ENCODE results near the gene PTPRM.

The PTPRM gene

DNA sequence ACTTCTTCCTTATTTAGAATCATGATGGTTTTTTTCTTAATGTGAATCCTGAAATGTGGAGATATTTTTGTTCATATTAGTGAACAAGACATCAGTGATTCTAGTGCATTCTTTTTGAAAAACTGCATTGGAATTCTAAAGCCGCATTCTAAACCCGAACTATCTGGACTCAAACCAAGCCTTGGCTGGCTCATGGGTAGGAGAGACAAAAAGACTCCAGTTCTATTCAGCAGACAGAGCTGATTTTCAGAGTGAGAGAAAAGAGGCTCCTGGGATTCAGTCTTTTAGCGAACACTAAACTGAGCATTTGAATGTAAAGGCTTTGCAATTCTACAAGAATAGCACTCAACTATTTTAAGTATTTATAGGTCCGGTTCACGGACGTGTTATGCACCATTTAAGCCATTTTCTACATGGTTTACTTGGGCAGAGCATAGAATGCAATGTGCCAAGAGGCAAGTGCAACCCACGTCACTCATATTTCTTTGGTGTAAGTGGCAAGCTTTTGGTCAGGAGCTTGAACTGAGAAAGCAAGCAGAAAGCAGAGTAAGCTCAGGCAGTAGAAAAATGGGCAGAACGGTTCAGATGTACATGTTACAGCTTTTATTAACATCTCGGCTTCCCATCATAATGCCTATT, 814.8 kb downstream of the PTPRM start:
- DNase-seq, result peak in 1 of 10 donors; percentile 35
- intact Hi-C loops (cut with DNase I), result loop anchor here (10.0 kb wide), 1 partner anchor 297 kb away; no protein-coding TSS in a partner anchor

DNA sequence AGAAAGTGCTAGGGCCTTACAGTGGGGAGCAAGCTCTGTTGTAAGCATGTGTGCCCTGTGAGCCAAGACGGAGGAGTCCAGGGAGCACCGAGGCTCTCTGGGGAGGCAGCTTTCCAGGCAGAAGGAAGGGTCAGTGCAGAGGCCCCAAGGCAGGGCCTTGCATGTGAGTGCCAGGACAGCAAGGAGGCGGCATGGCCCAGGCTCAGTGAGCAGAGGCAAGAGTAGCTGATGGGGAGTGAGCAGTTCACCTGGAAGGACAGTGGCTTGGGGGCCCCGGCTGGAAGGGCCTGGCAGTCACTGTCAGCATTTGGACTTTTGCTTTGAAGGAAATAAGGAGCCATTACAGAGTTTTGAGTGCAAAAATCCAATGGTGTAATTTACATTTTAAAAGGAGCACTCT, 818.3 kb downstream of the PTPRM start:
- DNase-seq, result peak in 1 of 10 donors; percentile 82
- intact Hi-C loops (cut with DNase I), result loop anchor here (10.0 kb wide), 1 partner anchor 301 kb away; no protein-coding TSS in a partner anchor

DNA sequence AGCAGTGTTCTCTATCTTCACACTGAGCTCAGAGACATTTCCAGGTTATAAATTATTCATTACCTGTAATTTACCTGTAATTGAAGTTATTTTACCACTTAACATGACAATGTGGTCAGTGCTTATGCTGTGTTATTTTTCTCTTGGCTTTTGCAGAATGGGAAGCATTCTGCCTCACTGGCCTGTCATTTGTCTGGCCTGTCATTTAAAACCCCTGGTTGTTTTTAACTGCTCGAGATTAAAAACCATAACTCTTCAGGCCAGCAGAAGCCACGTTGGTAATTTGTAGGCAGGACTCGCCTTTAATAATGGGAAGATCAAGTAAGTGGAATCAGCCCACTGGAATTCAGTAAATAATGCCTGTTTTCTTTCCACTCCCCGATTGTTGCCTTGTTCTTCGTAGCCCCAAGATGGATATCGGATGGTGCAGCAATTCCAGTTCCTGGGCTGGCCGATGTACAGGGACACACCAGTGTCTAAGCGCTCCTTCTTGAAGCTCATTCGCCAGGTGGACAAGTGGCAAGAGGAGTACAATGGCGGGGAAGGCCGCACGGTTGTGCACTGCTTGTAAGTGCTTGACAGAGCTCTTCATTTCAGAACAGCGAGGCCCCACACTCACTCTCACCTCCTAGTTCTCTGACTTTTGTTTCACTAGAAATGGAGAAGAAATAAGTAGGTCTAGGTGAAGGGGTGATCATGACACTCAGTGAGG, 819.7 kb downstream of the PTPRM start:
- intact Hi-C loops (cut with DNase I), result loop anchor here (10.0 kb wide), 1 partner anchor 302 kb away; no protein-coding TSS in a partner anchor
- no peak for DNase-seq

DNA sequence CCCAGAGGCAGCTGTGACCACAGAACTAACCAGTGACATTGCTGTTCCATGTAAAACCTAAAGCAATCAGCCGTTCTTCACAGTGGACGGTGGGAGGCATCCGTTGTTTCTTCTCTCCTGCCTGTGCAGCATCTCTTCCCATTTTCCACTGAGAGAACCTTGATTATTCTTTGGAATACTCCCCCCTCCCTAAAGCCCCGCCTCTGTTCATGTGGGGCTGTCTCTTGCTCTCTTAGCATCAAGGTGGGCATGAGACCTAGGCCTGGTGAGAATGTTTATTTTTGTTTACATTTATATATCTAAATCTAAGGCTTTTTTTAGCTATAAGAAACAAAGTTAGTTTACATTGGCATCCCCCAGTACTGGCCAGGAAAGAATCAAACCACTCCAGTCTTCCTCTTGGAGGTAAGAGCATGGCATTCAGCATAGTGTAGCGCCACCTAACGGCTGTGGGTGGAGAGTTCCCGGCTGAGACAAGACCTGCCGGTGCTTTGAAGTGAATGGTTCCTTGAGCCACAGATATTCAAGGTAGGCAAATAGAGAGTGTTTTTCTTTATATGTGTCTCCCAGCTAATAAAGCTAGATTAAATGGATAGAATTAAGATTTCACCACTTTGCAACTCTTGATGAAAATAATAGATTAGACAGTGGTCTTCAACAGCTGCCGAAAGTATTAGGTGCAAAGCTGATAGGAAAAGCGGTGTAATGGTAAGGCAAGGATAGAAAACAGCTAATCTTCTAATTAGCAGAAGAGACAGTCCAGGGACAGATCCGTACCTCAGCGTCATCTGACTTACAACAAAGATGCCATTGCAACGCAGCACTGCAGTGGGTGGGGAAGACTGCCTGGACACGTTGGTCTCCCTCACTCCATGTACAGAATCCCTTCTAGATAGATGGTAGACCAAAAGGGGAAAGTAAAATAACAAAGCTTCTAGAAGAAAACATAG, 822.5 kb downstream of the PTPRM start:
- intact Hi-C loops (cut with DNase I), result loop anchor here (2.0 to 10.0 kb wide), 2 partner anchors 305 to 1117 kb away; no protein-coding TSS in a partner anchor
- peak; percentile 34 to 95 (median 74) for DNase-seq

DNA sequence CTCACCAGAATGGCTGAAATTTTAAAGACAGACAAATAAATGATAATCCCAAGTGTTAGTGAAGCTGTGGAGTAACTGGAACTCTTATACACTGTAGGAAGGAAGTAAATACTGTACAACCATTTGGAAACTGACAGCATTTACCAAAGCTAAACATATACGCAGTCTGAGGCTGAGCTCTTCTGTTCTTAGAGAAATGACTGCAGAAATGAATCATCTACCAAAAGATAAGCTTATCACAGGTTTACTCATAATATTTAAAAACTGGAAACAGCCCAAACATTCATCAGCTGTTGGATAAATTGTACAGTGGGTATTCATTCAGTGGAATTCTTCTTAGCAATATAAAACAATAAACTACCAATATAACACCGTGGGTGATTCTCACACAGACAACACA, 824.0 kb downstream of the PTPRM start:
- no peak for DNase-seq
- intact Hi-C loops (cut with DNase I), result no loop called here

DNA sequence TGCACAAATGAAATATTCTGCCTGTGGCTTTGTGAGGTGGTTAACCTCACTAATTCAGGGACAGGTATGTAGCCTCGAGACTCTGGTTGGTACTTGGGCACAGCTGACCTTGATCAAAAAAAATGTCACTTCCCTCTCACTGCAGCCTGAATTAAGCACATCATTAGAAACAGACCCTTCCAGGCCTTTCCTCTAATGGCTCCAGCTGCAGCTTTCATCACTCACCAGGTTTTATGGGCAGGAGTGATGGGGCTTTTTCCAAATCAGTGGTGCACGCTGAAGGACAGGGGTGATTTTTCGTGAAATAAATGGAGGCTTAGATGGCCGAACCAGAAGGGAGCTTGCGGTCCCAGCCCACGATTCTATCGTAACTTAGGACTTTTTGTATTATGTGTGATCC, 829.1 kb downstream of the PTPRM start:
- no peak for DNase-seq
- intact Hi-C loops (cut with DNase I), result no loop called here

DNA sequence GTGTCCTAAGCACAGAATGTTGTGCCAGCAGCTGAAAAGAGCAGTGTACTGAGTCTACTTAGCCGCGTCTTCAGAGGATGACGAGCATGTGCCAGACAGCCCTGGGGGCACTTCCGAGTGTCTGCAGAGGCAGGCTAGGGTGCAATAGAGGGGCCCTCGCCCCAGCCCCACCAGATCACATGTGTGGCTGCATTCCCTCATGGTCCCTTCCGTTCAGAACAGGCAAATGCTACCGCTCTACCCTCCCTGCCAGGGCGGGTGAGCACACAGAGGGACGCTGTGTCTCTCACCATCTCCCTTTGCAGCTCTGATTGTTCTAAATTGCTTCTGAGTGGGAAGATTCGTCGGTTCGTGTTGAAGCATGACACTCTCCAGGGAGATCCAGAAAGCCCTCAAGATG, 829.9 kb downstream of the PTPRM start:
- intact Hi-C loops (cut with DNase I), result no loop called here

DNA sequence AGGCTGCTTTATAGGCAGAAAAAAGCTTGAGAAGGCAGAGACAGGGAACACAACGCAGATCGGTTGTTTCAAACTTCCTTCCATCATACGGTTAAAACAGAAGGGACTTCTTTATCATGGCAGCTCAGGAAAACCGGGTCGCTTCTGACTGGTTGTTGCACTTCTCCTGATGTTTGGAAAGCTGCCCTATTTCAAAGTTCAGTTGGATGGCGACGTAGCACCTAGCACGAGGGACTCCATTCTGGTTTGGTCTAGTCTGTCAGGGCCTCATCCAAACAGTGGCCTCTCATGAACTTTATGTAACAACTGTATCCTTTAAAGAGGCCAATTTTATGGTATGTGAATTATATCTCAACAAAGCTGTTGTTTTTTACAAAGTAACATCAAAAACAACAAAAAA, 832.0 kb downstream of the PTPRM start:
- intact Hi-C loops (cut with DNase I), result no loop called here
- no peak for DNase-seq

More for the DNA sequence above, 829.9 kb downstream of the PTPRM start:
- no peak for DNase-seq

DNA sequence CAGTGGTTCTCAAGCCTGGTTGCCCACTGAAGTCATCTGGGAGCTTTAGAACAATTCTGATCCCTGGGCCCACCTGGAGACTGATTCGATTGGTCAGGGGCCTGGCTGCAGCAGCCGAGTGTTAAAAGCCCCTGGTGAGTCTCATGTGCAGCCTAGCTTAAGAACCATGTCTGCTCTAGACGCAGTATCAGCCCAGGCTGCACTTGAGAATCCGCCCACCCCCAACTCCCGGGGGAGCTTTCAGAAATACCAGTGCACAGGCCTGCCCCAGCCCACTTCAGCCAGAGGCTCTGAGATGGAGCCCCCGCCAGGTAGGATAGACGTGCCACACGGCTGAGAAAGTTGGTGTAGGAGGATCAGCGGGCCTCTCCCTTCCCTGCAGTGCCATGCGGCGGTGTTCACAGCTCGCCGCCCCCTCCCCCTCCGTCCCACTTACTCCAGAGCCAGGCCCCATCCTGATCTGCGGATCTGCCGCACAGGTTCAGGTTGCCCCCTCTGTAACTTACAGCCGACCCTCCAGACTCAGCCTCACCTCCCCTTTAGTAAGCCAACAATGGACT, 833.2 kb downstream of the PTPRM start:
- intact Hi-C loops (cut with DNase I), result no loop called here
- DNase-seq, result no peak

DNA sequence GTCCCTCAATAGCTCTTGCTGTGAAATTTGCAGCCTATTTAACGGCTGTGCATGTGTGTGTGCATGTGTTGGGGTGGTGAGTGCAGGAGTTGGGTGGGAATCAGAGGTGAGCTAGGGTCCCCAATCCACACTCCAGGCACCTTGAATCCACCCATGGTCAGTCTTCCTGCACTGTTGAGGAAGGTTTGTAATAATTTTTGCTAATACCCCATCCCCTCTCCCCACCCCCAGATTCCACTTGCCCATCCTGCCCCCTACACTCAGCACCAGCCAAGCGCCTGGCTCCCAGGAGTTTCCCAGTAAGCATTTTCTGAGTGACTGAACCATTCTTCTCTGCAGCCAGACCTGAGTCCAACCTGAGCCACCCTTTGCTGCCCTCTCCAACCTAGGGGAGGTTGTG, 833.7 kb downstream of the PTPRM start:
- no peak for DNase-seq
- intact Hi-C loops (cut with DNase I), result no loop called here

DNA sequence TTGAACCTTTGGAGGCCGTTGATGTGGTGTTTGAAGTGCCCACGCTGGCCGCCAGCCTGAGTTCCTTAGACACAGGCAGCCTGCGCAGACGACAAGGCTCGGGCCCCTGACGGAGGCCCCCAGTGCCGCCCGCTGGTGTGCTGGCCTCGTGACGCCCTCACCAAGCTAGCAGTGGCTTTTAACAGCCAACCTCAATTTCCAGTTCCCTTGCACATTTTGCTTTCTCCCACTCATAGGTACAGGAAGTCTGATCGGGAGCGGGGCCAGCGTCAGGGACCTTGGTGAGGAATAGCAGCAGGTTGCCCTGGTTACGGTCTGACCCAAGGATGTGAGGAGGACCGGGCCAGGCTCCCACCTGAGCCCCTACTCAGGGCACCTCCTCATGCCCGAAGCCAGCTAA, 834.5 kb downstream of the PTPRM start:
- intact Hi-C loops (cut with DNase I), result no loop called here
- DNase-seq, result no peak

DNA sequence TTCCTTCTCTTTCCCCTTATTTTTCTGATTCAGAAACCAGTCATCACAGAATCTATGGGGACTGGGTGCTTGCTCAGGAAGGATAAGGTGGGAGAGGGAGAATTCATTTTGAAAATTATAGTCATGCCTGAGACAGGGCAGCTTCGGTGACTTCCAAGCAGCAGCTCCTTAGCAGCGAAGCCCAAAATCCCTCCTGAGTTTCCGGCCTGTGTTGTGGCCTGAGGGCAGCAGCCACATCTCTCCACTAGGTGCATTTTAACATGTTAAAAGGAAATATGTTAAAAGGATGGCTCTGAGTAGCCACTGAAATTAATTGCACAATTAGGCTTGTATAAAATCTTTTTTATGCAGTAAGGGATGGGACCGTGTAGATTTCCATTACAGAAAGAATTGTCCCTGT, 835.1 kb downstream of the PTPRM start:
- intact Hi-C loops (cut with DNase I), result no loop called here
- DNase-seq, result no peak

DNA sequence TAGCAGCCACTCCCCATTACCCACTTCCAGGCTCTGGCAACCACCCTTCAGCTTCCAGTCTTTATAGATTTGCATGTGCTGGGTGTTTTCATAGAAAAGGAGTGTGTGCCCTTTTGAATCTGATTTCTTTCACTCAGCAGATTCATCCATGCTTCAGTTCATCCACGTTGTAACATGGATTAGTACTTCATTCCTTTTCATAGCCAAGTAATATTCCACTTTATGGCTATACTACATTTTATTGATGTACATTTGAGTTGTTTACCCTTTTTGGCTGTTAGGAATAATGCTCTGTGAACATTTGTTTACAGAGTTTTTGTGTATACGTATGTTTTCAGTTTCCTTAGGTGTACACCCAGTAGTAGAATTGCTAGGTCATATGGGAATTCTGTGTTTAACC, 836.6 kb downstream of the PTPRM start:
- no peak for DNase-seq
- intact Hi-C loops (cut with DNase I), result no loop called here

DNA sequence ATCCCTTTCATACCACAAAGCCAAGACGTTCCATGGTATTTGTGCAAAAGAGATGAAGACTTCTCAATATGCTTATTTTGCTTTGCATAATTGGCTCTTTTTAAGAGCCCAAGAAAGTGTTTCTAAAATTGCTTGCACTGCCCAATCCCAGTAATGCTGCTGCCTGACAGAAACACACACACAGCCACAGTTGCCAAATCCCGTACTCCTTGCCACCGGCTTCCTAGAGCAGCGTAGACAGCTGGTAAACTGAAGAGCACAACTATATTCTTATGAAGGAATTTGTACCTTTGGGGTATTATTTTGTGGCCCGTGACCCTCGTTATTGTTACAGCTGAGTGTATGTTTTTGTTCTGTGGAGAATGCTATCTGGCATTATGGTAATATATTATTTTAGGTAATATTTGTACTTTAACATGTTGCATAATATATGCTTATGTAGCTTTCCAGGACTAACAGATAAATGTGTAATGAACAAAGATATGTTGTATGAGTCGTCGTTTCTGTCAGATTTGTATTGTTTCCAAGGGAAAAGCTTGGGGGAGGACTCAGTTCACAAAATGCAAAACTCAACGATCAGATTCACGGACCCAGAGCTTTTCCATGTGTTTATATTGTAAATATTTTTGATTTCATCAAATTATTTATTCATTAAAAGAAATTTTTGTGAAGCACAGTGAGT, 839.2 kb downstream of the PTPRM start:
- intact Hi-C loops (cut with DNase I), result no loop called here
- DNase-seq, result peak in 1 of 10 donors; percentile 63

DNA sequence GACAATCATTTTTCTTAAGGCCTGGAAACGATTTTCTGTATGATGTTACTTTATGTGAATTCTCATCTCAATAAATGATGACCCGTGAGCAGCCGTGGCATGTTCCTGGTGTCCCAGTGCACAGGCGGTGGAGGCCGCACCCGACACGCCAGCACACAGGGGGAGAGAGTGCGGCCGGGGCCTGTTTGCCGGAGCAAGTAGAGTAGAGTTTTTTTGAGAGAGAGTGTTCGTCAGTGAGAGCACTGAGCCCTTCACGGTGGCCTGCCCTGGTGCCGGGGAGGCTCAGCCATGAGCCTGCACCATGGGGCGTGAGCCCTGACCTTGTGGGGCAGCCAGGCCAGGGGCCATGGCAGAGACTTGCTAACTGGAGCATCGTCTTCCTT, 839.7 kb downstream of the PTPRM start:
- intact Hi-C loops (cut with DNase I), result no loop called here
- DNase-seq, result peak in 1 of 10 donors; percentile 81

DNA sequence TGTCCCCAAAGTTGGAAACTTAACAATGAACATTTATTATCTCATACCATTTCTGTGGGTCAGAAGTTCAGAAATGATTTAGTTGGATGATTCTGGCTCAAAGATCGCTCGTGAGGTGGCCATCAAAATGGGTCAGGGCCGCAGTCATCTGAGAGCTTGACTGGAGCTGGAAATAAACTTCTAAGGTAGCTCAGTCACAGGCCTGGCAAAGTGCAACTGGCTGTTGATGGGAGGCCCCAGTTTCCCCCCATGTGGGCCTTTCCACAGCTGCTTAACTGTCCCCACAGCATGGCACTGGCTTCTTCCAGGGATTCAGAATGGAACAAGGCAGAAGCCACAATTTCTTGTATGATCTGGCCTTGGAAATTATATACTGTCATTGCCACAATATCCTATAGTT, 842.0 kb downstream of the PTPRM start:
- intact Hi-C loops (cut with DNase I), result no loop called here
- DNase-seq, result peak in 1 of 10 donors; percentile 62

DNA sequence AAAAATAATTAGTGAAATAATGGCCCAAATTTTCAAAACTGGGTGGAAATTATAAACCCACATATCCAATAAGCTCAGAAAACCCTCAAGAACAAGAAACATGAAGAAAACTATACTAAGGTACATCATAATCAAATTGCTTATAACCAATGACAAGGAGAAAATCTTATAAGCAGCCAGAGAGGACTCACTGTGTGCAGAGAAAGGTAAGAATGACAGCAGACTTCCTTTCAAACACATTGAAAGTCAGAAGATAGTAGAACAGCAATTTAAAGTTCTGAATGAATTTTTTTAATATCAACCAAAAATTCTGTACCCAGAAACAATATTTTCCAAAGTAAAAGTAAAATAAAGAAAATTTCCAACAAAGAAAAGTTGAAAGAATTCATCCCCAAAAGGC, 844.4 kb downstream of the PTPRM start:
- intact Hi-C loops (cut with DNase I), result no loop called here
- no peak for DNase-seq

DNA sequence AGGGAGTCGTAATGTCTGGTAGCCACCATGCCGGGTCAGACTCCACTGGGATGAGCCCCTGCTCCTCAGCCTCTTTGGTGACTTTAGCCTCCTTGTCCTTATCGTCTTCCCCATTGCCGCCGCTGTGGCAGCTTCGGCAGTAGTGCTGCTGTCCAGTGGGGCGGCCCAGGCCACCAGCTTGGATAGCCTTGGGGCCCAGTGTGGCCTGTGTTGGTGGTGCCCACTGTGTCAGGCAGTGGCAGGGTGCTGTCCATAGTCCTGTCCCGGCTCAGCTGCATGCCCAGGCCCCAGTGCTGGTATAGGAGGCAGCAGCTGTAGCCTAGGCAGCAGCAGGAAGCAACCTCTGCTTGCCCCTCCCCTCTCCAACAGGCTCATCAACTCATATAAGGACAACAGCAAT, 845.0 kb downstream of the PTPRM start:
- intact Hi-C loops (cut with DNase I), result no loop called here
- peak in 1 of 10 donors; percentile 55 for DNase-seq

DNA sequence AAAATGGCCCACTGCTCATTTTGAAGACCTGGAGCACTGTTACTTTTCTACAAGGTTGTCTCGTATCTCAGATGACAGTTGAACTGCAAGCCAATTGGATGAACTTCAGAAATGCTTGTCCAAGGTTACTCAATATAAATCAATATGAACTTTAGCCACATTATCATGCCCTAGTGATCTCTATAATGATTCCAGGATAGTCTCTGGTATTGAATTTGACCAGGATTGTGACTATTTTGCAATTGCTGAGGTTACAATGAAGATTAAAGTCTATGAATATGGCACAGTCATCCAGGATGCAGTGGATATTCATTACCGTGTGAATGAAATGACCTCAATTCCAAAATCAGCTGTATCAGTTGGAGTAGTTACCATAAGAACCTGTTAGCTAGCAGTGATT, 846.1 kb downstream of the PTPRM start:
- no peak for DNase-seq
- intact Hi-C loops (cut with DNase I), result no loop called here

DNA sequence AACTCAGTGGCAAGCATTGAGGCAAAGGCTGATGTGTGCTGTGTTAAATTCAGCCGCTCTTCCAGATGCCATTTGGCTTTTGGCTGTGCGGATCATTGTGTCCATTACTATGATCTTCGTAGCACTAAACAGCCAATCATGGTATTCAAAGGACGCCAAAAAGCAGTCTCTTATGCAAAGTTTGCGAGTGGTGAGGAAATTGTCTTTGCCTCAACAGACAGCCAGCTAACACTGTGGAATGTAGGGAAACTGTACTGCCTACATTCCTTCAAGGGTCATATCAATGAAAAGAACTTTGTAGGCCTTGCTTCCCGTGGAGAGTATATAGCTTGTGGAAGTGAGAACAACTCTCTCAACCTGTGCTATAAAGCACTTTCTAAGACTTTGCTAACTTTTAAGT, 846.6 kb downstream of the PTPRM start:
- no peak for DNase-seq
- intact Hi-C loops (cut with DNase I), result no loop called here
